Endothelial cell of umbilical vein (primary cell): ENCODE results near the gene ZIM2. TPM values are rescaled to one million over a fixed set of nuclear protein-coding genes. Genes with fewer than 3 reads are reported as not detected.

Experiments used
- BruUV-seq: library from RNA; stranded (reverse); fragments of 400-500 nt; replicated peaks from 2 replicates; lab custom pipeline; 2021; lab: Mats Ljungman, UMichigan
- CTCF ChIA-PET: fragments of 300-600, 350-600 bp; sonication (Branson Sonifier 250); formaldehyde crosslinking; loops from one replicate; lab custom pipeline; 2021; ENCODE audit warnings: antibody characterized with exemption, inconsistent platforms; lab: Charles Lee
- POLR2A ChIA-PET: fragments of 300-600, 350-600 bp; sonication (Branson Sonifier 250); formaldehyde crosslinking; loops from one replicate; lab custom pipeline; 2021; ENCODE audit warnings: antibody characterized with exemption, inconsistent platforms; lab: Charles Lee
- DNase-seq: peaks from one replicate; pipeline ENCODE4 v3.0.0-alpha.2; 2011; ENCODE audit warnings: low read depth, low spot score
- FAIRE-seq: peaks from 2 replicates; lab custom pipeline; 2011; peaks lifted over from hg19 to GRCh38; lab: Jason Lieb, UNC
- H2AFZ ChIP-seq: 2 replicates; pipeline ENCODE4 v1.6.0; 2012; ENCODE audit warnings: low read depth, low read length, control low read depth, inconsistent platforms
- H3K27ac ChIP-seq: 2 replicates; pipeline ENCODE4 v1.5.1; 2011; ENCODE audit warnings: low read depth, mild to moderate bottlenecking, control low read depth, low read length, moderate library complexity; ENCODE audit not compliant: insufficient read depth
- H3K27me3 ChIP-seq, 2 experiments: 2 replicates each; pipeline versions ENCODE4 v1.6.0 to v1.6.1; 2011; ENCODE audit warnings: low read length in 2 of 2, mixed read lengths in 1 of 2; ENCODE audit not compliant: control insufficient read depth in 2 of 2, insufficient read depth in 2 of 2
- H3K36me3 ChIP-seq, 2 experiments: 2 replicates in 1 of 2; 3 replicates in 1 of 2; pipeline ENCODE4 v1.5.1; 2011; ENCODE audit warnings: low read length in 2 of 2, mild to moderate bottlenecking in 1 of 2, moderate library complexity in 1 of 2; ENCODE audit not compliant: control insufficient read depth in 2 of 2, insufficient read depth in 2 of 2; ENCODE audit errors: extremely low read depth in 1 of 2
- H3K4me1 ChIP-seq: 3 replicates; pipeline ENCODE4 v1.5.1; 2011; ENCODE audit warnings: mild to moderate bottlenecking, low read length; ENCODE audit not compliant: control insufficient read depth, insufficient read depth; ENCODE audit errors: extremely low read depth
- H3K4me2 ChIP-seq: 2 replicates; pipeline ENCODE4 v1.6.1; 2011; ENCODE audit warnings: low read length, control low read depth, mixed read lengths; ENCODE audit not compliant: insufficient read depth
- H3K4me3 ChIP-seq, 3 experiments: fragments of 200-600 bp in 1 of 3; sonication (generic), shearing (Covaris generic) in 1 of 3; replicated peaks in 1 of 3; 2 replicates each; pipeline ENCODE4 v1.5.1; 2011 to 2016; ENCODE audit warnings: control low read depth in 3 of 3, low read length in 3 of 3, mild to moderate bottlenecking in 2 of 3, inconsistent platforms in 1 of 3, low read depth in 1 of 3, moderate library complexity in 1 of 3; ENCODE audit not compliant: insufficient read depth in 1 of 3
- H3K79me2 ChIP-seq: 2 replicates; pipeline ENCODE4 v1.6.0; 2012; ENCODE audit warnings: low read length, inconsistent platforms; ENCODE audit not compliant: control insufficient read depth, insufficient read depth
- H3K9ac ChIP-seq: replicated peaks from 2 replicates; pipeline ENCODE3; 2011; ENCODE audit warnings: low read length, control low read depth; ENCODE audit not compliant: insufficient read depth; ENCODE audit errors: extremely low read depth
- H3K9me1 ChIP-seq: replicated peaks from 3 replicates; pipeline ENCODE4 v1.6.0; 2011; ENCODE audit warnings: mild to moderate bottlenecking, low read length; ENCODE audit not compliant: control insufficient read depth, insufficient read depth; ENCODE audit errors: extremely low read depth
- H3K9me3 ChIP-seq: replicated peaks from 2 replicates; pipeline ENCODE4 v1.5.1; 2012; ENCODE audit warnings: low read length, inconsistent platforms; ENCODE audit not compliant: control insufficient read depth, insufficient read depth
- H4K20me1 ChIP-seq: replicated peaks from 2 replicates; pipeline ENCODE3; 2011; ENCODE audit warnings: mild to moderate bottlenecking, low read length; ENCODE audit not compliant: control insufficient read depth, insufficient read depth; ENCODE audit errors: extremely low read depth
- CTCF ChIP-seq, 2 donors: IDR thresholded peaks; 1 replicate in 1 of 2; 2 replicates in 1 of 2; pipeline ENCODE4 v1.5.1; 2011; ENCODE audit warnings: low read length in 2 of 2, mild to moderate bottlenecking in 2 of 2, moderate library complexity in 2 of 2, control low read depth in 1 of 2, inconsistent platforms in 1 of 2, low read depth in 1 of 2; ENCODE audit not compliant: insufficient read depth in 1 of 2; ENCODE audit errors: extremely low read depth in 1 of 2
- EZH2 ChIP-seq: IDR thresholded peaks from 2 replicates; pipeline ENCODE4 v1.6.1; 2012; ENCODE audit warnings: borderline replicate concordance, low read depth, mild to moderate bottlenecking, moderate library complexity, low read length, inconsistent platforms; ENCODE audit not compliant: severe bottlenecking
- FOS ChIP-seq: IDR thresholded peaks from 2 replicates; pipeline ENCODE4 v1.6.1; 2011; ENCODE audit warnings: mild to moderate bottlenecking, low read length, moderate library complexity, borderline replicate concordance; ENCODE audit not compliant: insufficient read depth
- GATA2 ChIP-seq: IDR thresholded peaks from 2 replicates; pipeline ENCODE4 v1.7.0; 2011; ENCODE audit warnings: low read depth, mild to moderate bottlenecking, moderate library complexity, mixed read lengths, low read length; ENCODE audit not compliant: insufficient read length, insufficient read depth
- JUN ChIP-seq: IDR thresholded peaks from 2 replicates; pipeline ENCODE4 v1.6.1; 2011; ENCODE audit warnings: borderline replicate concordance, low read depth; ENCODE audit not compliant: insufficient read length, insufficient read depth
- MAX ChIP-seq: IDR thresholded peaks from 2 replicates; pipeline ENCODE4 v1.6.1; 2011; ENCODE audit not compliant: insufficient read depth, insufficient read length
- MYC ChIP-seq: IDR thresholded peaks from one replicate; pipeline ENCODE4 v1.6.1; 2011; ENCODE audit warnings: mild to moderate bottlenecking, low read depth, low read length
- POLR2A ChIP-seq: IDR thresholded peaks from 2 replicates; pipeline ENCODE4 v1.6.1; 2012; ENCODE audit warnings: low read depth, mild to moderate bottlenecking, control low read depth, low read length
- POLR2AphosphoS5 ChIP-seq: IDR thresholded peaks from 2 replicates; pipeline ENCODE4 v1.6.1; 2012; ENCODE audit warnings: low read depth, mild to moderate bottlenecking, control low read depth, low read length, moderate library complexity; ENCODE audit not compliant: insufficient read depth
- dilution Hi-C: fragments of 300-500 bp; cut with MboI; formaldehyde crosslinking; loops from one replicate; pipeline ENCODE4 v1.15.0; 2019; ENCODE audit warnings: low sequenced_read_pairs; ENCODE audit not compliant: extremely low pct_ligation_motif_present
- intact Hi-C: fragments of 100-400 bp; cut with micrococcal nuclease; formaldehyde crosslinking; loops from one replicate; pipeline ENCODE4 v1.10.0; 2022
- polyA plus RNA-seq, 4 experiments: library from polyadenylated mRNA; depleted of rRNA in 3 of 4; stranded (reverse) in 3 of 4; unstranded in 1 of 4; fragments of >200 nt; gene quantifications; 2 replicates each; pipeline versions ENCODE4 v1.2.1 to v1.2.3, GENCODE V29; 2011 to 2012; ENCODE audit warnings: missing spikeins in 1 of 4
- total RNA-seq: library from RNA; stranded (reverse); gene quantifications from 2 replicates; pipeline ENCODE4 v1.2.3, GENCODE V29; 2021

Gene ZIM2
- total and polyA plus RNA-seq, 2 donors (not counting 3 experiments of a cell fraction or from before 2014, with no cell fraction given): not detected

DNA sequence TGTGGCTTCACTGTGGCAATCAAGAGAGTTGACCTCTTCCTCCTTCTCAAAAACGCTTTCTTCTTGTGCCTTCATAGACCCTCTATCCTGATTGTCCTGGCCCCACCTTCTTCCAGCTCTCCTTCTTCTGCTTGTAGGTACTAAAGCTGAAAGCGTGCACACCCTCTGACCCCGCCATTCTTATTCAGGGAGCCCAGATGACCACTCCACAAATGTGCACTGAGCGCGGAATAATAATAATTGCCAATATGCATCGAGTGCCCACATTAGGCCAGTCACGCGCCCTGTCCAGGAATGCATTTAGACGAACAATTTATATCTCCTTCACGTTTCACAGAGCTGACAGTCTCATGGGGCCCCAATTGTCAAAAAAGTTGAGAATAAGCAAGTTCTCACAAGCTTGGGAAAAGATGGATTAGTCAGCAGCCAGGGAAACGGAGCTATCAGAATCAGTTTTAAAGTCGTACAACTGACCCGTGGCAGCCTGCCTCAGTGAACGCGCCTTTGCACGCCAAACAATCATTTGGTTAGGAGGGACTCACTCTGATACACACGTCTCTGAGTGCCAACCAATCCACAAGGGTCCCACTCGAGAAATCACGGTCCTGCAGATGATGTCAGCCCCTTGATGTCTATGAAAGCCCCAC lies 36.7 kb upstream of the ZIM2 start:
- H4K20me1 ChIP-seq: no peaks in the 10 kb centered on the region
- no peak overlapping the region for H2AFZ ChIP-seq
- FAIRE-seq (no peak), DNase-seq (no peak)
- ChIA-PET POLR2A (no interaction called here), CTCF (interaction anchor here (0.6 kb wide), 1 partner anchor 916 kb away, joined by 4 read pairs; no protein-coding TSS in a partner anchor)
- H3K36me3 ChIP-seq: no peaks in the 10 kb centered on the region
- no peak overlapping the region for H3K4me2 ChIP-seq
- no TSS peak for BruUV-seq
- no peaks in the 10 kb centered on the region for H3K4me1 ChIP-seq
- no peaks in the 10 kb centered on the region for H3K79me2 ChIP-seq
- H3K4me3 ChIP-seq: no peak overlapping the region
- H3K27me3 ChIP-seq: no peaks in the 10 kb centered on the region
- intact Hi-C loops (no loop called here), dilution Hi-C loops (no loop called here)
- no peak overlapping the region for H3K27ac ChIP-seq
- no peaks in the 10 kb centered on the region for H3K9me1 ChIP-seq
- no peak overlapping the region for H3K9ac ChIP-seq
- TF ChIP-seq FOS (no peak), MYC (no peak), POLR2A (no peak), EZH2 (no peak), POLR2AphosphoS5 (no peak), JUN (no peak), GATA2 (no peak), MAX (no peak), CTCF (IDR thresholded peaks at IDR 0.05; ENCODE audit: extremely low read depth in 1 of 2, insufficient read depth in 1 of 2, low read depth in 1 of 2, low read length in 2 of 2) (no peak)
- H3K9me3 ChIP-seq: peaks cover 11% of the 10 kb centered on the region
